ENCODE measurements around the gene WNT10A. TPM values are rescaled to one million over a fixed set of nuclear protein-coding genes. Genes with fewer than 3 reads are reported as not detected.

Gene WNT10A
- total and polyA plus RNA-seq, 2 experiments from 2014 or later = 1.9 TPM

DNA sequence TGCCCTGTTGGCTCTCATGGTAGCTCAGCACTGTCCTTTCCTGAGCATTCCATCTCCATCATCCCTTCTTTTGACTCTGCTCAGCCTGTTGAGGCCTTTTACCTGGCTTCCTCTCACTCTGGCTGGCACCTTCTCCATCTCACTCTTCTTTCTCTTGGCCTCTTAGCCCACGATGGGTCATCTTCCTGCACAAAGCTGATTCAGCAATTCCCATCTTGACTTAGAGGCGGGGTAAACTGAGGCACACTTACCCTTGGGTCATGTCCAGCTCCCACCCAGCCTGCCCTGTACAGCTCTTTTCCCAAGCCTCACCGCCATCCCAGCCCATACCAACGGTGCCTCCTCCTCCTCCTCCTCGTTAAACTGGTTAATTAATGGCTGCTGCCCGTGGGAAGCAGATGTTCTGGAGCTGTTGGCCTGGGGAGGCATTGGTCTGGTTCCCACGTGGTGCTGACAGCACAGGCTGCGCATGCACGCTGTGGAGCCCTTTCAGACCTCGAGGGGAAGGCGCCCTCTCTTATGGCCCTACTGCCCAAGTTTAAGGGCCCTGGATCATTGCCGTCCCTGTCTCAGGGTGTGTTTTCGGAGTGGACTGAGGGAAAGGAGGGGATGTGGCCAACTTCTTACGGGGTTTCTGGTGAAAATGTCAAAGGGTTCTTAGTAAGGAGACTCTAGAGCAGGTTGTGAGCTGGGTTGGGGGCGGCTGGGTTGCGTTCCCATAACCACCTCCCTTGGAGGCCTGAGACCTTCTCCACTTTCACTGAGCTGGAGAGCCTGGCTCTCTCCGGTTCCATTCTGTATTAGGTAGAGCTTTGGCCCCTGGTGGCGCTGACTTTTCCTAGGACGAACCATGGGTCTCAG is 10.9 kb downstream of the WNT10A start:
- 59% methylated on average over 19 of the region's 19 CpGs for WGBS (ENCODE audit: low lambda C conversion rate, missing lambda C conversion rate)
- no peak overlapping the region for H2AFZ ChIP-seq
- peaks cover 44% of the 10 kb centered on the region for H3K27me3 ChIP-seq
- no peak for DNase-seq (ENCODE audit: low spot score)
- H3K36me3 ChIP-seq (replicated peaks; ENCODE audit: insufficient read depth, low read depth) = no peaks in the 10 kb centered on the region
- no peaks in the 10 kb centered on the region for H3K9me2 ChIP-seq (replicated peaks; ENCODE audit: insufficient read depth)
- no peaks in the 10 kb centered on the region for H3K9me3 ChIP-seq (ENCODE audit: low read depth)
- H3K4me2 ChIP-seq = no peak overlapping the region
- TF ChIP-seq, protein P1, sequence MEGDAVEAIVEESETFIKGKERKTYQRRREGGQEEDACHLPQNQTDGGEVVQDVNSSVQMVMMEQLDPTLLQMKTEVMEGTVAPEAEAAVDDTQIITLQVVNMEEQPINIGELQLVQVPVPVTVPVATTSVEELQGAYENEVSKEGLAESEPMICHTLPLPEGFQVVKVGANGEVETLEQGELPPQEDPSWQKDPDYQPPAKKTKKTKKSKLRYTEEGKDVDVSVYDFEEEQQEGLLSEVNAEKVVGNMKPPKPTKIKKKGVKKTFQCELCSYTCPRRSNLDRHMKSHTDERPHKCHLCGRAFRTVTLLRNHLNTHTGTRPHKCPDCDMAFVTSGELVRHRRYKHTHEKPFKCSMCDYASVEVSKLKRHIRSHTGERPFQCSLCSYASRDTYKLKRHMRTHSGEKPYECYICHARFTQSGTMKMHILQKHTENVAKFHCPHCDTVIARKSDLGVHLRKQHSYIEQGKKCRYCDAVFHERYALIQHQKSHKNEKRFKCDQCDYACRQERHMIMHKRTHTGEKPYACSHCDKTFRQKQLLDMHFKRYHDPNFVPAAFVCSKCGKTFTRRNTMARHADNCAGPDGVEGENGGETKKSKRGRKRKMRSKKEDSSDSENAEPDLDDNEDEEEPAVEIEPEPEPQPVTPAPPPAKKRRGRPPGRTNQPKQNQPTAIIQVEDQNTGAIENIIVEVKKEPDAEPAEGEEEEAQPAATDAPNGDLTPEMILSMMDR (IDR thresholded peaks at IDR 0.05; ENCODE audit: poor library complexity) = no peak
- TF ChIP-seq EZH2 (IDR thresholded peaks at IDR 0.05; ENCODE audit: borderline replicate concordance) (no peak), EZH2phosphoT487 (IDR thresholded peaks at IDR 0.05; ENCODE audit: low read depth, severe bottlenecking, unreplicated experiment) (no peak)
- H3K4me3 ChIP-seq = no peak overlapping the region
- no peak overlapping the region for H3K27ac ChIP-seq
- H3K4me1 ChIP-seq (ENCODE audit: insufficient read depth) = peaks cover 38% of the 10 kb centered on the region
- H3K79me2 ChIP-seq = no peaks in the 10 kb centered on the region
- no peaks in the 10 kb centered on the region for H4K20me1 ChIP-seq (ENCODE audit: insufficient read depth, poor library complexity, severe bottlenecking)

DNA sequence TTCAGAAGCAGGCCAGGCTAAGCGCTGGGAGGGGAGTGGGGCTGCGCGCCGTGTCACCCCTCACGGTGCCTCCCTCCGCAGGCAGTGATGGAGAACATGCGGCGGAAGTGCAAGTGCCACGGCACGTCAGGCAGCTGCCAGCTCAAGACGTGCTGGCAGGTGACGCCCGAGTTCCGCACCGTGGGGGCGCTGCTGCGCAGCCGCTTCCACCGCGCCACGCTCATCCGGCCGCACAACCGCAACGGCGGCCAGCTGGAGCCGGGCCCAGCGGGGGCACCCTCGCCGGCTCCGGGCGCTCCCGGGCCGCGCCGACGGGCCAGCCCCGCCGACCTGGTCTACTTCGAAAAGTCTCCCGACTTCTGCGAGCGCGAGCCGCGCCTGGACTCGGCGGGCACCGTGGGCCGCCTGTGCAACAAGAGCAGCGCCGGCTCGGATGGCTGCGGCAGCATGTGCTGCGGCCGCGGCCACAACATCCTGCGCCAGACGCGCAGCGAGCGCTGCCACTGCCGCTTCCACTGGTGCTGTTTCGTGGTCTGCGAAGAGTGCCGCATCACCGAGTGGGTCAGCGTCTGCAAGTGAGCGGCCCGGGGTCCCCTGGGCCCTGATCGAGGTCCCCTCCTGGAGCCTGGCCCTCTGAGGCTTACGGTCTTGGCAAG is 12.2 kb downstream of the WNT10A start:
- DNase-seq (ENCODE audit: low spot score) = peak; percentile 85
- 4% methylated on average over 54 of the region's 72 CpGs for WGBS (ENCODE audit: low lambda C conversion rate, missing lambda C conversion rate)
- H3K27me3 ChIP-seq = peaks cover 50% of the 10 kb centered on the region
- peaks cover 48% of the 10 kb centered on the region for H3K4me1 ChIP-seq (ENCODE audit: insufficient read depth)
- H4K20me1 ChIP-seq (ENCODE audit: insufficient read depth, poor library complexity, severe bottlenecking) = no peaks in the 10 kb centered on the region
- TF ChIP-seq EZH2 (IDR thresholded peaks at IDR 0.05; ENCODE audit: borderline replicate concordance) = no peak
- TF ChIP-seq, protein P1 (IDR thresholded peaks at IDR 0.05; ENCODE audit: poor library complexity) = peak; percentile 43
- H2AFZ ChIP-seq = peak overlapping the region; percentile 71
- H3K36me3 ChIP-seq (replicated peaks; ENCODE audit: insufficient read depth, low read depth) = no peaks in the 10 kb centered on the region
- H3K4me2 ChIP-seq = peak overlapping the region; percentile 94
- no peak overlapping the region for H3K27ac ChIP-seq
- peak overlapping the region; percentile 36 for H3K4me3 ChIP-seq
- H3K9me2 ChIP-seq (replicated peaks; ENCODE audit: insufficient read depth) = no peaks in the 10 kb centered on the region
- H3K9me3 ChIP-seq (ENCODE audit: low read depth) = no peaks in the 10 kb centered on the region
- no peaks in the 10 kb centered on the region for H3K79me2 ChIP-seq

DNA sequence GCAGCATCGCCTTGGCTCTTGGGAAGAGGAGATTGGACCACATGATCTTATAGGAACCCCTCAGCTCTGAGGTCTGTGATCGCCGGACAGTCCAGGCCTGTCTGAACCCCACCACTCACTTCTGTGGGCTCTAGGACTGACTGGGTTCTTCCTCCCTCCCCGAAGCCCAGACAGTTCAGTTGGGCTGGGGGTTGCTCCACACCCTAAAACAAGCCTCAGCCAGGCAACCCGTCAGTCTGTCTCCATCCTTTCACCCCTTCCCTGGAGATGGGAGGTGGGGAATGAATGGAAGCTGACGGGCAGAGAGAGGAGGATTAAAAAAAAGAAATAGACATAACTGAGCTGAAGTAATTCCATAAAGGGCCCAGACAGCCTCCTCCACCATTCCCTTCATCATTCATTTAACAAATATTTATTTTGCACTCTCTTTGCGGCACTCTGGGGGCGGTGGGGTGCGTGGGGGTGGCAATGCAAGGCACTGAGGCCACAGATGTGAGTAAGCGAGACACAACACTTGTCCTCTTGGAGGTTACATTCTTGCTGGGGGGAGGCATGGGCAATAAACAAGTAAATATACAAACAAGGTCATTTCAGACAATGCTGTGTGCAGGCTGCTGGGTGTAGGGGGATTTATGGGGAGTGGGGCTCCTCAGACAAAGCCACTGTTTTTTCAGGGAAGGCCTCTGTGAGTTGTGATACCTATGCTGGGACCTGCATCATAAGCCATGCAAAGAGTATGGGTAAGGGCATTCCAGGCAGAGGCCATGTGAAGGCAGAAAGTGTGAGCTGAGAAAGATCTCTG is 12.9 kb downstream of the WNT10A start:
- H4K20me1 ChIP-seq (ENCODE audit: insufficient read depth, poor library complexity, severe bottlenecking) = no peaks in the 10 kb centered on the region
- H3K4me1 ChIP-seq (ENCODE audit: insufficient read depth) = peaks cover 51% of the 10 kb centered on the region
- no peaks in the 10 kb centered on the region for H3K9me3 ChIP-seq (ENCODE audit: low read depth)
- H2AFZ ChIP-seq = no peak overlapping the region
- WGBS (ENCODE audit: low lambda C conversion rate, missing lambda C conversion rate) = 49% methylated on average over 10 of the region's 10 CpGs
- H3K4me2 ChIP-seq = peak overlapping the region; percentile 94
- H3K4me3 ChIP-seq = peak overlapping the region; percentile 36
- TF ChIP-seq EZH2 (IDR thresholded peaks at IDR 0.05; ENCODE audit: borderline replicate concordance) (no peak), EZH2phosphoT487 (IDR thresholded peaks at IDR 0.05; ENCODE audit: low read depth, severe bottlenecking, unreplicated experiment) (no peak)
- TF ChIP-seq, protein P1 (IDR thresholded peaks at IDR 0.05; ENCODE audit: poor library complexity) = no peak
- no peak for DNase-seq (ENCODE audit: low spot score)
- H3K36me3 ChIP-seq (replicated peaks; ENCODE audit: insufficient read depth, low read depth) = no peaks in the 10 kb centered on the region
- peaks cover 54% of the 10 kb centered on the region for H3K27me3 ChIP-seq
- H3K27ac ChIP-seq = no peak overlapping the region
- no peaks in the 10 kb centered on the region for H3K79me2 ChIP-seq
- no peaks in the 10 kb centered on the region for H3K9me2 ChIP-seq (replicated peaks; ENCODE audit: insufficient read depth)

All from hepatocyte (in vitro differentiated cells).